Pulmonary artery endothelial cell (primary cell): ENCODE measurements around the gene CRISP2. TPM values are rescaled to one million over a fixed set of nuclear protein-coding genes. Genes with fewer than 3 reads are reported as not detected.
"Not testable (repeated sequence)": the region's sequence is repeated elsewhere in the genome, so short reads cannot be mapped to it uniquely, and the experiment has no call there.

Experiments
- DNase-seq: peaks from one replicate; pipeline ENCODE4 v3.0.0-alpha.2; 2011; ENCODE audit warnings: low read depth, low spot score
- total RNA-seq: library from RNA; depleted of rRNA; stranded (reverse); fragments of >200 nt; gene quantifications from 2 replicates; pipeline ENCODE4 v1.2.3, GENCODE V29; 2014

The CRISP2 gene, protein sequence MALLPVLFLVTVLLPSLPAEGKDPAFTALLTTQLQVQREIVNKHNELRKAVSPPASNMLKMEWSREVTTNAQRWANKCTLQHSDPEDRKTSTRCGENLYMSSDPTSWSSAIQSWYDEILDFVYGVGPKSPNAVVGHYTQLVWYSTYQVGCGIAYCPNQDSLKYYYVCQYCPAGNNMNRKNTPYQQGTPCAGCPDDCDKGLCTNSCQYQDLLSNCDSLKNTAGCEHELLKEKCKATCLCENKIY
- total RNA-seq: not detected in 2 replicates

DNA sequence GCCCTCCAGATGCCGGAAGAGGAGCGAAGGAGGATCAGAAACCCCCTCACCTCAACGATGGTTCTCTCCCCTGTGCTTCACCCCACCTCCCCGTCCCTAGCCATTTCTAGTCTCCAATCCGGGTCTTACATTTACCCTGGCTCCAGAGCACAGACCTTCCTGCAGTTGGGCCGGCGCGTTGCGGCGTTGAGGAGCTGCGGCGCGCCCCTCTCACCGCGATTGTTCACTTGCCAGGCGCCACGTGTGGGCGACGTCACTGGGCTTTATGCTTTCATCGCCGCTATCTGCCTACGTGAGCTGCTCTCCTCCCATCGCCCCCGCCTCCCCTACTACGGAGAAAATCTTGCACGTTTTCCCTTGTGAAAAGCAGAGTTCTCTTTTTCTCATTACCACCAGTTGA is at the start of gene CRISP2:
Gene CRISP2, minus strand, starts transcription at position 198 of the 400 bp plus-strand sequence. CDS start 4,347 bp downstream, outside the sequence.
- no peak for DNase-seq

DNA sequence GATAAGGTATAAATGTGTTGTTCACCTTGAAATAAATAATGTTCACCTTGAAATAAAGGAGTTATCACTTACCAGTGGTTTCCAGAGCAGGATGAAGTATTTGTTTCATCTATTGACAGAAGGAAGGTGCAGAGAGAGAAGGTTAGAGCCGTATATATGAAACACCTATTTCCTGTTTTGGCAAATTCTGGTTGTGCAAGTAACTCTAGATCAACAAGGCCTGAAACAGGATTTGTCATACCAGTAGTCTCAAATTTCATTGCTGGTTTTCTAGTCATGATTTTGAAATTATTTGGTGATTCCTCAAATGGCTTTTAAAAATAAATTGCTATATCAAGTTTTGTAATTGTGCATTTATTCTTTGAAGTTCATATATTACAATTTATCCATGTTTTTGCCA is 30.9 kb upstream of the CRISP2 start, which contains the start of gene CRISP3:
Gene CRISP3, minus strand, starts transcription at position 130 of the 400 bp plus-strand sequence. Its CDS starts 21 bp downstream, at position 109.
- DNase-seq: no peak

- no peak for DNase-seq
These were observed 30.1 kb upstream of the CRISP2 start for GRCh38 chr6:49743429-49743828.

- no peak for DNase-seq
These were observed 26.1 kb upstream of the CRISP2 start for GRCh38 chr6:49739423-49739822.

GRCh38 chr6:49736017-49736508 is 22.7 kb upstream of the CRISP2 start:
- DNase-seq: no peak

- no peak for DNase-seq
These were observed 20.3 kb upstream of the CRISP2 start for GRCh38 chr6:49733680-49734079.

DNA sequence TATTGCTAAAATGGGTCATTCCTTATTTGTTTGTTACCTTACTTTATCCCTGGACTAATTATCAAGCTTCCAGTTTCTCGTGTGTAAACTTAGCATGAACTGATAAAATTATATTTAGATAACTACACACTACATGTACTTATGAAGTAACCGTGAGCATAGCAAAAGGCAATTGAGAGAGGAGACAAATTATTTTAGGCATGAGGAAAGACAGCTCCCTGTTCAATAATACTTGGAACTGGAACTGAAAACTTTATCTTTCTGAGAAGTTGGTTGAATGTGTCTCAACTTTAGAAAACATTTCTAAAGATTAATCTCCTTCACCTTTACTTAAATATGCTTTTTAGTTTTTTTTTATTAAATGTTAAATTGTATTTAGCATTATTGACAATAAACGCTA is 19.4 kb upstream of the CRISP2 start:
- DNase-seq: no peak

DNA sequence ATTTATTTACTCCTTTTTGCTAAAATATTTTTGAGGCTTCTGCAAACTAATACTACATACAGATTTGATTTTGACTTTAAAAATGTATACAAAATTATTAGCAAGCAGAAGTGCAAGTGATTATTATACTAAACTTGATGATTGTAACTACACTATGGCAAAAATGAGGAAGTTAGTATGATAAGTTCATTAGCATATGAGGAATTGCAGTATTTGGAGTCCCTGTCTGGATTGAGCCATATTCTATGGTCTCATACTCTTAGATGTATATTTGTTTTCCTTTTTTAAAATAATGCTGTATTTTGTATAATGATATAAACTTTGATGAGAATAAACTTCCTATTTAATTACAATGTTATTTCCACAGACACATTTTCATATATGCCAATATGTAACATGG is 16.9 kb upstream of the CRISP2 start:
- no peak for DNase-seq

- not testable (repeated sequence) for DNase-seq
These were observed 10.6 kb upstream of the CRISP2 start for GRCh38 chr6:49723917-49724316.

- DNase-seq: no peak
These were observed 8.0 kb upstream of the CRISP2 start for GRCh38 chr6:49721297-49721696.

DNA sequence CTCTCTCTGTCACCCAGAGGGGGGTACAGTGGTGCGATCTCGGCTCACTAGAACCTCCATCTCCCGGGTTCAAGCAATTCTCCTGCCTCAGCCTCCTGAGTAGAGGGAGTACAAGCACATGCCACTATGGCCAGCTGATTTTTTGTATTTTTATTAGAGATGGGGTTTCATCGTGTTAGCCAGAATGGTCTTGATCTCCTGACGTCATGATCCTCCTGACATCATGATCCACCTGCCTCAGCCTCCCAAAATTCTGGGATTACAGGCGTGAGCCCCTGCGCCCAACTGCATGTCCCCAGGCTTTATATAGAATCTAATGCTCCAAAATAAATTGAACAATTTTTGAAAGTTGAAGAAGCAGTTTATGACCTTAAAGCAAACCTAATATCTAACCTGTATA is 7.0 kb upstream of the CRISP2 start:
- no peak for DNase-seq

DNA sequence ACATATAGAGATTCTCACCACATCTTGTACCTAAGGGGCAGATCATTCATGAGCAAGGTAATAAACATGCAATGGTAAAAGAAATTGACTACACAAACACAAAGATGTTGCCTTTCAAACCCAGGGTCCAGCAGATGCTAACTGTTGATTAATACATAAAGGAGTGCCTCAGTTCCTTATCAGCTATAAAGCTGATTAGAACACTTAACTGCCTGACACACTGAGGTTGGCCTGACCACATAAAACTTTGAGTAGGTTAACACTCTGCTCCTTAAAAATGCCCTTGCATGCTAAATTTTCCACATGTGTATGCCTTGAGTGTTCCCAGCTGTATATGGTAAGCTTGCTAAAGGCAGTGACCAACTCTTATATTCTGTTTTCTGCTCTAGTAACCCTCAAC is 14.9 kb downstream of the CRISP2 start:
- no peak for DNase-seq

GRCh38 chr6:49693512-49693911 is 19.8 kb downstream of the CRISP2 start:
- no peak for DNase-seq

GRCh38 chr6:49692534-49692933 is 20.8 kb downstream of the CRISP2 start:
- DNase-seq: no peak

DNA sequence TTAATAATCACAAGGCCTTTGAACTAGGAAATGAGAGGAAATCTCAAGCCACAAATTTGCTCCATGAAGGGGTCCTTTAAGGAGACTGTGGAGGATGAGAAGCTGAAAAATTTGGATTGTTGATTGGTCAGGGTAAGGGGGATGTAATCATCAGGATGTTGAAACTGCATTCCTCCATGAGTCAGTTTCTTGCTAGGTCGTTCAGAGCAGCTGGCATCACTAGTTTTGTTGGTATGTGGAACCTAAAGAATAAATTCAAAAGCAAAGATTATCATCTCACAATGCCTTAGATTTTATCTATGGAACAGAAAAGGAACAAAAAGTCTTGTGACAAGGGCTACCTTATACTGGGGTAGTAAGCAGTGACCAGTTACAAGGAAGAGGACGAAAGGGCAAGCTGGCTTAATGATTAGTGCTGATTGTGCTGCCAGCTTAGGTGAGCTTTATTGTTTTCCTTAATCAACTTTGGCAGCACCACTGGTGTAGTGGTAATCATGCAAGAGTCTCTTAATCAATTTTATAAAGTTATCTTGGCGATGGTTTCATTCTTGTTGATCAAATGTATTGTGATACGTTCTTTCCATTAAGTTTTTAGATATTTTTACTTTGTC is 36.6 kb downstream of the CRISP2 start:
- no peak for DNase-seq

- no peak for DNase-seq
These were observed 37.5 kb downstream of the CRISP2 start for GRCh38 chr6:49675816-49676215.

- DNase-seq: no peak
These were observed 45.2 kb downstream of the CRISP2 start for GRCh38 chr6:49668083-49668511.

GRCh38 chr6:49666930-49667757 is 46.2 kb downstream of the CRISP2 start:
- no peak for DNase-seq

DNA sequence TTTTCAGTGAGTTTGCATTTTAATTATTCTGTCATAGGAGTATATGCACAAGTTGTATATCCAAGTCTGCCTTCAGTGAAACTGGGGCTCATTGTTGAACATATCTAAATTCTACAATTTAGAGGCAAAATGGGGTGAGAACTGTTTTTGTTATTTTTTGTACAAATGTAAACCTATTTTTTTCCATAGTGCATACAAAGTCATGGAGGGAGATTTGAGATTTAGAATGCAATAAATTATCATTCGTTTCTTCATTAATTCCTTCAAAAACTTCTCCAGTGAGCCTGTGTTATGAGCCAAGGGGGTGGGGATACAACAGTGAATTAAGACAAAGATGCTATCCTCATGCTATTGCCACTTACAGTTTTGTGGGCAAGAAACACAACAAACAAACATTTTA is 46.9 kb downstream of the CRISP2 start:
- DNase-seq: no peak

DNA sequence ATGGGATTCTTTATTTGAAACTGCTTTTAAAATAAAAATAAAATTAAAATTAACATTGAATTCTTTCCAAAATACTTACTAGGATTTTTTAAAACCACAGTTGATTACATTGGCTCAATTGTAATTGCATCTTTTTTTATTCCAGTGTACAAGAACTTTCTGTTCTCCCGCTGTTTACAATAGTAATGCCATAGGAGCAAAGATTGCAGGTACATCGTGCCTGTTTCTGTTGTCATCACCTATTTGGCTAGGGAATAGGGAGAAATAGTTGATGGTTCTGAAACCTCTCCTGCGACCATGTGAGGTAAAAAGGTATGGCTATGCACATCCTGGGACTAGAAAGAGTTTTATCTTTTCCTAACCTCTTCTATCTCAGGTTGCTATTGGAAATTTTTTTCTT is 48.5 kb downstream of the CRISP2 start:
- no peak for DNase-seq

DNA sequence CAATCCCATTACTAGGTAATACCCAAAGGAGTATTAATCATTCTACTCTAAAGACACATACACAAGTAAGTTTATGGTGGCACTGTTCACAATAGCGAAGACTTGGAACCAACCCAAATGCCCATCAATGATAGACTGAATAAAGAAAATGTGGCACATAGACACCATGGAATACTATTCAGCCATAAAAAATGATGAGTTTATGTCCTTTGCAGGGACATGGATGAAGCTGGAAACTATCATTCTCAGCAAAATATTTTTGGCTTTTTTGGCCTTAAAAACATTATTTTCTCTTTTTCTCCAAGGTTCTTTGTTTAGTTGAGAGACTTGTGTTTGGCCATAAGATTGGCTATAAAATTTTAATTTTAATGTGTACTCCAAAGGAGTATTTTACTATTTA is 49.3 kb downstream of the CRISP2 start:
- not testable (repeated sequence) for DNase-seq

- DNase-seq: no peak
These were observed 50.5 kb downstream of the CRISP2 start for GRCh38 chr6:49662892-49663261.
